Mesothelial cell of epicardium (in vitro differentiated cells): ENCODE measurements around the gene HMG20A. TPM values are rescaled to one million over a fixed set of nuclear protein-coding genes. Genes with fewer than 3 reads are reported as not detected.
A peak's percentile ranks its signal among the peaks of the same experiment; 100 is the strongest.

Source experiments
- DNase-seq, 2 experiments: peaks; one replicate each; pipeline ENCODE4 v3.0.0; 2021; ENCODE audit warnings: low spot score in 2 of 2; ENCODE audit not compliant: unreplicated experiment in 2 of 2
- H3K27ac Mint-ChIP-seq: 2 replicates; pipeline ENCODE4 v1.8.0; 2021; ENCODE audit warnings: mixed read lengths
- H3K27me3 Mint-ChIP-seq: 2 replicates; pipeline ENCODE4 v1.8.0; 2021; ENCODE audit warnings: low read depth, mixed read lengths
- H3K36me3 Mint-ChIP-seq: 2 replicates; pipeline ENCODE4 v1.8.0; 2021; ENCODE audit warnings: mixed read lengths
- H3K4me1 Mint-ChIP-seq: 2 replicates; pipeline ENCODE4 v1.8.0; 2021; ENCODE audit warnings: mixed read lengths
- H3K4me3 Mint-ChIP-seq: 2 replicates; pipeline ENCODE4 v1.8.0; 2021; ENCODE audit warnings: mild to moderate bottlenecking, moderate library complexity, mixed read lengths
- H3K9me3 Mint-ChIP-seq: 2 replicates; pipeline ENCODE4 v1.8.0; 2021; ENCODE audit warnings: mixed read lengths
- CTCF ChIP-seq: fragments of 200-600 bp; sonication (generic); IDR thresholded peaks from one replicate; pipeline ENCODE4 v1.5.0; 2021; ENCODE audit warnings: antibody characterized with exemption; ENCODE audit not compliant: unreplicated experiment
- total RNA-seq: library from RNA; stranded (reverse); gene quantifications from 3 replicates; pipeline ENCODE4 v1.2.1, GENCODE V29; 2021

Gene HMG20A
- total RNA-seq, 1 donor from 2014 or later = 70.5 TPM

GRCh38 chr15:77410701-77411618 is 9.7 kb upstream of the HMG20A start:
- Mint-ChIP-seq H3K27ac (no peak overlapping the region), H3K4me1 (peaks cover 22% of the 10 kb centered on the region), H3K36me3 (peaks cover 14% of the 10 kb centered on the region), H3K9me3 (peaks cover 13% of the 10 kb centered on the region), H3K27me3 (no peaks in the 10 kb centered on the region), H3K4me3 (no peak overlapping the region)
- no peak for TF ChIP-seq CTCF
- no peak for DNase-seq

- Mint-ChIP-seq H3K4me3 (no peak overlapping the region), H3K36me3 (peaks cover 10% of the 10 kb centered on the region), H3K9me3 (peaks cover 11% of the 10 kb centered on the region), H3K27ac (no peak overlapping the region), H3K4me1 (peaks cover 20% of the 10 kb centered on the region), H3K27me3 (no peaks in the 10 kb centered on the region)
- no peak for TF ChIP-seq CTCF
- no peak for DNase-seq
These were observed 9.1 kb upstream of the HMG20A start for GRCh38 chr15:77411619-77411976.

- Mint-ChIP-seq H3K9me3 (no peaks in the 10 kb centered on the region), H3K4me1 (peaks cover 32% of the 10 kb centered on the region)
These were observed 7.6 kb upstream of the HMG20A start for GRCh38 chr15:77412972-77413698.

GRCh38 chr15:77413699-77414349 is 6.9 kb upstream of the HMG20A start:
- H3K36me3 Mint-ChIP-seq = no peaks in the 10 kb centered on the region
- DNase-seq = no peak
- no peaks in the 10 kb centered on the region for H3K27me3 Mint-ChIP-seq
- peaks cover 39% of the 10 kb centered on the region for H3K4me1 Mint-ChIP-seq
- peak overlapping the region; percentile 65 for H3K27ac Mint-ChIP-seq
- H3K9me3 Mint-ChIP-seq = no peaks in the 10 kb centered on the region
- no peak for TF ChIP-seq CTCF
- no peak overlapping the region for H3K4me3 Mint-ChIP-seq

More at GRCh38 chr15:77412972-77413698, 7.6 kb upstream of the HMG20A start:
- H3K27ac Mint-ChIP-seq = peak overlapping the region; percentile 65
- H3K27me3 Mint-ChIP-seq = no peaks in the 10 kb centered on the region
- H3K36me3 Mint-ChIP-seq = no peaks in the 10 kb centered on the region
- TF ChIP-seq CTCF = no peak
- no peak for DNase-seq
- no peak overlapping the region for H3K4me3 Mint-ChIP-seq

- Mint-ChIP-seq H3K4me1 (peaks cover 38% of the 10 kb centered on the region), H3K4me3 (no peak overlapping the region), H3K27ac (no peak overlapping the region), H3K36me3 (no peaks in the 10 kb centered on the region), H3K27me3 (no peaks in the 10 kb centered on the region), H3K9me3 (no peaks in the 10 kb centered on the region)
- DNase-seq = no peak
- no peak for TF ChIP-seq CTCF
These were observed 5.8 kb upstream of the HMG20A start for GRCh38 chr15:77414789-77415442.
